Small intestine (tissue), 7 donors: Measurements from ENCODE around the gene COL27A1. TPM values are rescaled to one million over a fixed set of nuclear protein-coding genes. Genes with fewer than 3 reads are reported as not detected.

Experiments used
- DNase-seq, 2 donors: peaks; one replicate each; pipeline versions ENCODE4 v3.0.0 to v3.0.0-alpha.2; 2013
- FAIRE-seq: peaks from 2 replicates; lab custom pipeline; 2012; peaks lifted over from hg19 to GRCh38; lab: Jason Lieb, UNC
- H3K27ac ChIP-seq, 3 donors: one replicate each; pipeline ENCODE4 v1.5.1; 2013; ENCODE audit warnings: low read length in 2 of 3, mild to moderate bottlenecking in 2 of 3, control low read depth in 1 of 3, inconsistent platforms in 1 of 3, low read depth in 1 of 3, moderate library complexity in 1 of 3
- H3K27me3 ChIP-seq, 3 donors: one replicate each; pipeline ENCODE4 v1.6.1; 2013; ENCODE audit warnings: low read length in 3 of 3, inconsistent platforms in 1 of 3; ENCODE audit not compliant: control insufficient read depth in 3 of 3, insufficient read depth in 3 of 3
- H3K36me3 ChIP-seq, 3 donors: one replicate each; pipeline ENCODE4 v1.6.1; 2013; ENCODE audit warnings: low read length in 3 of 3, inconsistent platforms in 1 of 3, low read depth in 1 of 3, mild to moderate bottlenecking in 1 of 3, moderate library complexity in 1 of 3; ENCODE audit not compliant: control insufficient read depth in 3 of 3, insufficient read depth in 2 of 3
- H3K4me1 ChIP-seq, 3 donors: one replicate each; pipeline ENCODE4 v1.6.1; 2013; ENCODE audit warnings: low read length in 2 of 3, inconsistent platforms in 1 of 3, low read depth in 1 of 3, mild to moderate bottlenecking in 1 of 3, moderate library complexity in 1 of 3; ENCODE audit not compliant: control insufficient read depth in 3 of 3, insufficient read depth in 2 of 3
- H3K4me3 ChIP-seq, 3 donors: one replicate each; pipeline ENCODE4 v1.5.1; 2013; ENCODE audit warnings: low read length in 3 of 3, control low read depth in 1 of 3, inconsistent platforms in 1 of 3, low read depth in 1 of 3, mild to moderate bottlenecking in 1 of 3, moderate library complexity in 1 of 3
- H3K9me3 ChIP-seq, 2 donors: one replicate each; pipeline ENCODE4 v1.6.1; 2013; ENCODE audit warnings: low read depth in 1 of 2, low read length in 1 of 2; ENCODE audit not compliant: control insufficient read depth in 2 of 2, insufficient read depth in 1 of 2
- WGBS, 3 donors: extraction: QIAGEN DNeasy Blood & Tissue Kit; methylation state at CpG; one replicate each; pipeline ENCODE4 v1.1.7; 2013; 5-methylcytosine and 5-hydroxymethylcytosine counted together
- polyA plus RNA-seq, 4 donors: library from polyadenylated mRNA; stranded (reverse) in 3 of 4; unstranded in 1 of 4; fragments of 200-250 nt in 3 of 4; fragments of 120-200 nt in 1 of 4; gene quantifications; one replicate each; pipeline versions ENCODE4 v1.2.1 to v1.2.3, GENCODE V29; 2013
- donor health status: healthy with polysubstance abuse.
- donor health status: control.
- donor health status: control.
- donor health status: Bipolar disorder and iron deficiency.
- donor health status: healthy.

COL27A1 gene
- polyA plus RNA-seq, 4 donors: 0.45 to 123 (median 1.8) TPM

- Histone ChIP-seq H3K4me3 (no peak overlapping the region), H3K9me3 (no peaks in the 10 kb centered on the region), H3K4me1 (peaks cover 0 to 7% (median 0%) of the 10 kb centered on the region in 3 donors), H3K36me3 (peaks cover 0 to 76% (median 0%) of the 10 kb centered on the region in 3 donors), H3K27ac (no peak overlapping the region), H3K27me3 (no peaks in the 10 kb centered on the region)
- DNase-seq (no peak), FAIRE-seq (no peak)
- 88 to 90% (median 90%) methylated on average over 12 to 13 of the region's 13 CpGs for WGBS, 3 donors
These were observed 133.8 kb downstream of the COL27A1 start for GRCh38 chr9:114289106-114289505.

DNA sequence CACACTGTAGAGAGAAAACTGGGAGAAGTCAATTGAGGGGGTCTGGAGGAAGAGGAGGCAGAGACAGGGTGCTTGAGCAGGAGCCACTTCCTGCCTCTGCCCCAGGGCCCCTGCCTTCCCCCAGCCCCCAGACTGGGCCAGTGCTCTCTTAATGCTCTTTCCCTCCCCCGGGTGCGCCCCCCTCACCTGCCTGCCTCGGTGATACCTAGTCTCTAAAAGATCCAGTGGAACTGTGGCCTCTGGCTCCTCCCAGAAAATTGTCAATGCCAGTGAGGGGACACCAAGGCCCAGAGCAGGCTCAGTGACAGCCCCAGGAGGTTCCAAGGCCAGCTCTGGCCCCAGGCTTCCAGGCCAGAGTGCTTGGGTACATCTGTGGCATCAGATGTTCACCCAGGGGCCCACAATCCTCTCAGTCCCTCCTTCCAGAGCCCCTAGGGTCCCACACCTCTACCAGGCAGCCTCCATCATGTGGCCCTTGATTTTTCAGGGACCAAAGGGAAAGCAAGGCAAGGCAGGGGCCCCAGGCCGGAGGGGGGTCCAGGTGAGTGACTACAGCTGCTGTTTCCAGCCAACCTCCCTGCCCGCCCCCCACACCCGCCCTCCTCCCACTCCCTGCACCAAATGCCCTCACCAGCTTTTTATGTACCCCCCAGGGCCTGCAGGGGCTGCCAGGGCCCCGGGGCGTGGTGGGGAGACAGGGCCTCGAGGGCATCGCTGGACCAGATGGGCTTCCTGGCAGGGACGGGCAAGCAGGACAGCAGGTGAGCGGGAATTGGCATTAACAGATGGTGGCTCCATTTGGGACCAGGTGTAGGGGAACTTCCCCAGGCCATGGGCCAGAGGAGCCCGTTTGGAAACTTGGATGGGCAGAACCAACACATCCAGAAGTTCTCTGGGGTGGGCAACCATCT lies 134.5 kb downstream of the COL27A1 start:
- Histone ChIP-seq H3K9me3 (no peaks in the 10 kb centered on the region), H3K27ac (no peak overlapping the region), H3K27me3 (no peaks in the 10 kb centered on the region), H3K4me3 (no peak overlapping the region), H3K4me1 (peaks cover 0 to 7% (median 0%) of the 10 kb centered on the region in 3 donors), H3K36me3 (peaks cover 0 to 69% (median 0%) of the 10 kb centered on the region in 3 donors)
- no peak for DNase-seq
- WGBS, 3 donors: 86 to 90% (median 87%) methylated on average over 13 of the region's 13 CpGs
- FAIRE-seq: no peak

GRCh38 chr9:114290561-114290986 lies 135.2 kb downstream of the COL27A1 start:
- Histone ChIP-seq H3K4me3 (no peak overlapping the region), H3K36me3 (peaks cover 0 to 63% (median 0%) of the 10 kb centered on the region in 3 donors), H3K27ac (no peak overlapping the region), H3K4me1 (peaks cover 0 to 7% (median 0%) of the 10 kb centered on the region in 3 donors), H3K27me3 (no peaks in the 10 kb centered on the region), H3K9me3 (peaks cover 0 to 2% of the 10 kb centered on the region in 2 donors)
- no peak for FAIRE-seq
- DNase-seq: no peak
- WGBS, 3 donors: 59 to 69% (median 65%) methylated on average over 5 to 7 of the region's 7 CpGs

DNA sequence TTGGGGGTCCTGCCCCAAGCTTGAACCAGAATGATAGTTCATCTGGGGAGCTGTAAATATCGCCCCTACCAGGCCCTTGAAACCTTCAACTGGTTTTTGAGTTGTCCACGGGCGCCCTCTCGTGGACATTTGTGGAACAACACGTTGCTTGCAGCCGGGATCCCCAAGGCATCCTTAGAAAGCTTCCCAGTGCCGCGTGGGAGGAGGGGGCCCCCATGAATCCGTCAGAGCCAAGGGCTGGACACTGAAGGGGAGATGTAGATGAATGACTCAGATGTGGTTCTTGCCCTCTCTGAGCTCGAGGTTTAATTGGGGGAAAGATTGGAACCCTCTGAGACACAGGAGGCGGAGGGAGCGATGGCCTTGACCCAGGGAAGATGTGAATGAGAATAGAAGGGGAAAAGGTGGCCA lies 135.7 kb downstream of the COL27A1 start:
- Histone ChIP-seq H3K4me3 (no peak overlapping the region), H3K36me3 (peaks cover 0 to 60% (median 0%) of the 10 kb centered on the region in 3 donors), H3K9me3 (peaks cover 0 to 4% of the 10 kb centered on the region in 2 donors), H3K4me1 (peaks cover 0 to 7% (median 0%) of the 10 kb centered on the region in 3 donors), H3K27me3 (no peaks in the 10 kb centered on the region), H3K27ac (no peak overlapping the region)
- FAIRE-seq: no peak
- 17 to 18% (median 18%) methylated on average over 12 of the region's 12 CpGs for WGBS, 3 donors
- DNase-seq: peak; percentile 65 to 80

- Histone ChIP-seq H3K27me3 (no peaks in the 10 kb centered on the region), H3K4me1 (peaks cover 0 to 7% (median 0%) of the 10 kb centered on the region in 3 donors), H3K27ac (no peak overlapping the region), H3K36me3 (peaks cover 0 to 54% (median 0%) of the 10 kb centered on the region in 3 donors), H3K9me3 (peaks cover 0 to 4% of the 10 kb centered on the region in 2 donors), H3K4me3 (no peak overlapping the region)
- WGBS, 3 donors: 69 to 85% (median 70%) methylated on average over 11 of the region's 11 CpGs
- FAIRE-seq: no peak
- DNase-seq: no peak
These were observed 136.7 kb downstream of the COL27A1 start for GRCh38 chr9:114291886-114292590.

DNA sequence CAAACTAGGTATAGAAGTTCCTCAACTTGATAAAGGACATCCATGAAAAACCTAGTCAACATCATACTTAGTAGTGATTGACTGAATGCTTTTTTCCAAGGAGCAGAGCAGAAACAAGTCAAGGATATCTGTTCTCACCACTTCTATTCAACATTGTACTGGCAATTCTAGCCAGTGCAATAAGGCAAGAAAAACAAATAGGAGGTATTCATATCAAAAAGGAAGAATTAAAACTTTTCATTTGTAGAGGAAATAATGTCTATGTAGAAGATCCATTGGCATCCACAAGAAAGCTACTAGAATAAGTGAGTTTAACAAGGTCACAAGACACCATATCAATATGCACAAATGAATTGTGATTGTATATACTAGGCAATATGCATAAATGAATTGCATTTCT lies 139.3 kb downstream of the COL27A1 start:
- peaks cover 0 to 4% of the 10 kb centered on the region in 2 donors for H3K9me3 ChIP-seq
- FAIRE-seq (no peak), DNase-seq (no peak)
- H3K27me3 ChIP-seq: no peaks in the 10 kb centered on the region
- H3K4me1 ChIP-seq: peaks cover 0 to 7% (median 0%) of the 10 kb centered on the region in 3 donors
- no peak overlapping the region for H3K4me3 ChIP-seq
- H3K27ac ChIP-seq: no peak overlapping the region
- H3K36me3 ChIP-seq: peaks cover 0 to 39% (median 0%) of the 10 kb centered on the region in 3 donors

DNA sequence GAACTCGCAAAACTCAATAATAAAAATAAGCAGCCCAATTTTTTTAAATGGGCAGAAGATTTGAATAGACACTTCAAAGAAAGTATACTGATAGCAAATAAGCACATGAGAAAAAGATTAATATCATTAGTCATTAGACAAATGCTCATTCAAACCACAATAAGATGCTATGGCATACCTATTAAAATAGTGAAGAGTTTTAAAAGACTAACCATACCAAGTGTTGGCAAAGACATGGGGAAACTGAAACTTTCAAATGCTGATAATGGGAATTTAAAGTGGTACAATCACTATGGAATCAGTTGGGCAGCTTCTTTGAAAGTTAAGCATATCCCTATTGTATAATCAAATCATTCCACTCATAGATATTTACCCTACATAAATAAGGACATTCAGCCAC lies 141.0 kb downstream of the COL27A1 start:
- H3K36me3 ChIP-seq: peaks cover 0 to 43% (median 0%) of the 10 kb centered on the region in 3 donors
- 97 to 100% (median 97%) methylated on average over 1 of the region's 1 CpG for WGBS, 3 donors
- no peak overlapping the region for H3K27ac ChIP-seq
- no peak for DNase-seq
- no peak overlapping the region for H3K4me3 ChIP-seq
- H3K27me3 ChIP-seq: no peaks in the 10 kb centered on the region
- H3K9me3 ChIP-seq: peaks cover 0 to 4% of the 10 kb centered on the region in 2 donors
- no peak for FAIRE-seq
- peaks cover 0 to 7% (median 0%) of the 10 kb centered on the region in 3 donors for H3K4me1 ChIP-seq
